ENCODE data around the gene RACGAP1. TPM values are rescaled to one million over a fixed set of nuclear protein-coding genes. Genes with fewer than 3 reads are reported as not detected.
A peak's percentile ranks its signal among the peaks of the same experiment; 100 is the strongest.

Gene RACGAP1
- total RNA-seq, 2 donors from 2014 or later: 3.9 to 4.6 TPM

GRCh38 chr12:50070314-50071060, 45.2 kb upstream of the RACGAP1 start:
- ATAC-seq (peak; percentile 81), DNase-seq (peak; percentile 82 to 83 (median 82))
- Histone ChIP-seq H3K36me3 (replicated peaks in 1 of 2; ENCODE audit: insufficient read depth in 1 of 2, low read depth in 2 of 2) (no peaks in the 10 kb centered on the region), H3K4me1 (peaks cover 4% of the 10 kb centered on the region), H3K27ac (no peak overlapping the region), H3K4me3 (no peak overlapping the region), H3K9me3 (no peaks in the 10 kb centered on the region), H3K27me3 (no peaks in the 10 kb centered on the region)
- WGBS, 2 donors: 28 to 29% methylated on average over 8 to 9 of the region's 9 CpGs
- intact Hi-C loops (cut with DNase I): no loop called here
- no peak for TF ChIP-seq POLR2A (IDR thresholded peaks at IDR 0.05)
- TF ChIP-seq, protein P1, sequence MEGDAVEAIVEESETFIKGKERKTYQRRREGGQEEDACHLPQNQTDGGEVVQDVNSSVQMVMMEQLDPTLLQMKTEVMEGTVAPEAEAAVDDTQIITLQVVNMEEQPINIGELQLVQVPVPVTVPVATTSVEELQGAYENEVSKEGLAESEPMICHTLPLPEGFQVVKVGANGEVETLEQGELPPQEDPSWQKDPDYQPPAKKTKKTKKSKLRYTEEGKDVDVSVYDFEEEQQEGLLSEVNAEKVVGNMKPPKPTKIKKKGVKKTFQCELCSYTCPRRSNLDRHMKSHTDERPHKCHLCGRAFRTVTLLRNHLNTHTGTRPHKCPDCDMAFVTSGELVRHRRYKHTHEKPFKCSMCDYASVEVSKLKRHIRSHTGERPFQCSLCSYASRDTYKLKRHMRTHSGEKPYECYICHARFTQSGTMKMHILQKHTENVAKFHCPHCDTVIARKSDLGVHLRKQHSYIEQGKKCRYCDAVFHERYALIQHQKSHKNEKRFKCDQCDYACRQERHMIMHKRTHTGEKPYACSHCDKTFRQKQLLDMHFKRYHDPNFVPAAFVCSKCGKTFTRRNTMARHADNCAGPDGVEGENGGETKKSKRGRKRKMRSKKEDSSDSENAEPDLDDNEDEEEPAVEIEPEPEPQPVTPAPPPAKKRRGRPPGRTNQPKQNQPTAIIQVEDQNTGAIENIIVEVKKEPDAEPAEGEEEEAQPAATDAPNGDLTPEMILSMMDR (IDR thresholded peaks at IDR 0.05): peak; percentile 84 to 96 (median 91)

GRCh38 chr12:50069539-50069938, 44.2 kb upstream of the RACGAP1 start:
- ATAC-seq (no peak), DNase-seq (no peak)
- no peaks in the 10 kb centered on the region for H3K36me3 ChIP-seq (replicated peaks in 1 of 2; ENCODE audit: insufficient read depth in 1 of 2, low read depth in 2 of 2)
- H3K9me3 ChIP-seq: no peaks in the 10 kb centered on the region
- H3K27ac ChIP-seq: no peak overlapping the region
- 98% methylated on average over 3 of the region's 3 CpGs for WGBS, 2 donors
- H3K4me3 ChIP-seq: no peak overlapping the region
- no peaks in the 10 kb centered on the region for H3K4me1 ChIP-seq
- intact Hi-C loops (cut with DNase I): no loop called here
- TF ChIP-seq POLR2A (IDR thresholded peaks at IDR 0.05): no peak
- TF ChIP-seq, protein P1 (IDR thresholded peaks at IDR 0.05): no peak
- H3K27me3 ChIP-seq: no peaks in the 10 kb centered on the region

DNA sequence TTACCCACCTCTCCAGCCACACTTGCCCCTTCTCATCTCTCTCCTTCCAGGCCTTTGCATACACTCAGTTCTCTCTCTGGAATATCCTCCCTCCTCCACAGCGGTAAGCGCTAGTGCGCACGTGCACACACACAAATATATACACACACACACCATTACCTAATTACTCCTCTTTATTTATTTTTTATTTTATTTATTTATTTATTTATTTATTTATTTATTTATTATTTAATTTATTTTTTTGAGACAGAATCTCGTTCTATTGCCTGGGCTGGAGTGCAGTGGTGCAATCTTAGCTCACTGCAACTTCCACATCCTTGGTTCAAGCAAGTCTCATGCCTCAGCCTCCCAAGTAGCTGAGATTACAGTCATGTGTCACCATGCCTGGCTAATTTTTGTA, 43.8 kb upstream of the RACGAP1 start:
- WGBS, 2 donors: 84 to 91% methylated on average over 5 of the region's 5 CpGs
- intact Hi-C loops (cut with DNase I): no loop called here
- no peaks in the 10 kb centered on the region for H3K27me3 ChIP-seq
- H3K9me3 ChIP-seq: no peaks in the 10 kb centered on the region
- TF ChIP-seq POLR2A (IDR thresholded peaks at IDR 0.05): no peak
- TF ChIP-seq, protein P1 (IDR thresholded peaks at IDR 0.05): no peak
- H3K36me3 ChIP-seq (replicated peaks in 1 of 2; ENCODE audit: insufficient read depth in 1 of 2, low read depth in 2 of 2): no peaks in the 10 kb centered on the region
- DNase-seq: no peak
- no peak overlapping the region for H3K27ac ChIP-seq
- no peaks in the 10 kb centered on the region for H3K4me1 ChIP-seq
- ATAC-seq: no peak
- no peak overlapping the region for H3K4me3 ChIP-seq

DNA sequence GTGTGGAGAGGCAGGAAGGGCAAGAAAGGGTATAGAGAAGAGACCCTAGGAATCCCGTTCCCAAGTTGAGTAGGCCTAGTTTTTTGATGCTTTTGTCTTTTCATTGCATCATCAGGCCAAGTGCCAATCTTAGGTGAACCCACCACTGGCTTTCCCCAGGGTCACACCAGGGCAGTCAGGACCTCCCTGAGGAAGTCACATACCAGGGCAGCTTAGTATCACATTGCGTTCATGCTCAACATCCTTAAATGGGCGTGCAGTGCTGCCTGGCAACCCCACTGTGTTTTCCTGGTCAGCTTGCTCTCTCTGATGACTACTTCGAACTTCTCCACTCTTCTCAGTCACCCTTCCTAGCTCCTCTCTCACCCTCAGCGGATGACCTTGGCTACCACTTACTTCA, 41.1 kb upstream of the RACGAP1 start:
- no peaks in the 10 kb centered on the region for H3K9me3 ChIP-seq
- no peak for ATAC-seq
- no peaks in the 10 kb centered on the region for H3K36me3 ChIP-seq (replicated peaks in 1 of 2; ENCODE audit: insufficient read depth in 1 of 2, low read depth in 2 of 2)
- DNase-seq: no peak
- H3K4me3 ChIP-seq: no peak overlapping the region
- no peaks in the 10 kb centered on the region for H3K4me1 ChIP-seq
- intact Hi-C loops (cut with DNase I): no loop called here
- H3K27me3 ChIP-seq: no peaks in the 10 kb centered on the region
- 53 to 59% methylated on average over 5 of the region's 5 CpGs for WGBS, 2 donors
- H3K27ac ChIP-seq: no peak overlapping the region
- TF ChIP-seq, protein P1 (IDR thresholded peaks at IDR 0.05): no peak
- TF ChIP-seq POLR2A (IDR thresholded peaks at IDR 0.05): no peak
